Upper lobe of left lung (tissue), 6 donors: ENCODE data around the gene SEMA6A. TPM values are rescaled to one million over a fixed set of nuclear protein-coding genes. Genes with fewer than 3 reads are reported as not detected.

Source experiments
- ATAC-seq, 2 donors: fragments of 200-7000 bp; cut with Tn5 transposase; one replicate each; pipeline ENCODE4 v1.9.1; 2022; ENCODE audit warnings: mild to moderate bottlenecking in 2 of 2, moderate library complexity in 2 of 2; ENCODE audit not compliant: low FRiP score in 2 of 2
- DNase-seq, 2 donors: peaks; one replicate each; pipeline ENCODE4 v3.0.0-alpha.2; 2019 to 2020
- H3K27ac ChIP-seq, 4 donors: fragments of 200-600 bp; sonication (generic); one replicate each; pipeline ENCODE4 v1.5.1; 2016 to 2019
- H3K27me3 ChIP-seq, 4 donors: fragments of 200-600 bp; sonication (generic); one replicate each; pipeline ENCODE4 v1.5.1; 2017 to 2019
- H3K36me3 ChIP-seq, 4 donors: fragments of 200-600 bp; sonication (generic); one replicate each; pipeline ENCODE4 v1.5.1; 2016 to 2019
- H3K4me1 ChIP-seq, 4 donors: fragments of 200-600 bp; sonication (generic); one replicate each; pipeline ENCODE4 v1.5.1; 2018 to 2019
- H3K4me3 ChIP-seq, 4 donors: fragments of 200-600 bp; sonication (generic); one replicate each; pipeline ENCODE4 v1.5.1; 2017 to 2019; ENCODE audit warnings: mild to moderate bottlenecking in 2 of 4, moderate library complexity in 1 of 4
- H3K9me3 ChIP-seq, 4 donors: fragments of 200-600 bp; sonication (generic); one replicate each; pipeline ENCODE4 v1.5.1; 2018 to 2019
- CTCF ChIP-seq, 6 experiments: fragments of 450-650 bp in 4 of 6; fragments of 200-600 bp in 2 of 6; sonication (generic) in 2 of 6; IDR thresholded peaks; one replicate each; pipeline ENCODE4 v1.5.1; 2016 to 2019; ENCODE audit warnings: antibody characterized with exemption in 6 of 6
- EP300 ChIP-seq, 4 donors: sonication (generic); formaldehyde crosslinking; IDR thresholded peaks; one replicate each; pipeline ENCODE4 v1.5.1; 2017; ENCODE audit warnings: antibody characterized with exemption in 4 of 4, control low read depth in 2 of 4
- POLR2A ChIP-seq, 4 donors: fragments of 450-650 bp; IDR thresholded peaks; one replicate each; pipeline ENCODE4 v1.5.1; 2016 to 2017; ENCODE audit warnings: antibody characterized with exemption in 4 of 4, mild to moderate bottlenecking in 2 of 4
- POLR2AphosphoS5 ChIP-seq, 2 donors: sonication (generic); formaldehyde crosslinking; IDR thresholded peaks; one replicate each; pipeline ENCODE4 v1.5.1; 2017; ENCODE audit warnings: antibody characterized with exemption in 2 of 2
- WGBS, 2 donors: methylation state at CpG; one replicate each; pipeline ENCODE4 v1.1.5; 2017 to 2018; 5-methylcytosine and 5-hydroxymethylcytosine counted together
- total RNA-seq, 6 donors: library from RNA; depleted of rRNA in 4 of 6; stranded (reverse); fragments of >200 nt in 4 of 6; gene quantifications; one replicate each; pipeline versions ENCODE4 v1.1.0 to v1.2.1, GENCODE V29; 2016 to 2021
- donor health status: DM: no; HTN: no; CAD: no; lungs with moderate emphysema.
- donor health status: DM: no; HTN: yes; CAD: no; lungs with severe emphysema.

SEMA6A gene
- total RNA-seq, 6 donors from 2014 or later, result 17.1 to 66.5 (median 26.9) TPM

GRCh38 chr5:116517488-116517887 is 57.1 kb downstream of the SEMA6A start:
- whole genome bisulfite sequencing, 2 donors, result 69 to 70% methylated on average over 2 of the region's 2 CpGs
- H3K4me3 ChIP-seq, result no peak overlapping the region
- DNase-seq (no peak), ATAC-seq (no peak)
- no peaks in the 10 kb centered on the region for H3K9me3 ChIP-seq
- no peaks in the 10 kb centered on the region for H3K36me3 ChIP-seq
- no peaks in the 10 kb centered on the region for H3K27me3 ChIP-seq
- no peak overlapping the region for H3K27ac ChIP-seq
- no peak for TF ChIP-seq EP300 (IDR thresholded peaks at IDR 0.05)
- TF ChIP-seq CTCF (IDR thresholded peaks at IDR 0.05), result no peak
- no peak for TF ChIP-seq POLR2A (IDR thresholded peaks at IDR 0.05)
- no peak for TF ChIP-seq POLR2AphosphoS5 (IDR thresholded peaks at IDR 0.05)
- H3K4me1 ChIP-seq, result peaks cover 0 to 14% (median 6%) of the 10 kb centered on the region in 4 donors

- Histone ChIP-seq H3K9me3 (no peaks in the 10 kb centered on the region), H3K4me3 (no peak overlapping the region), H3K27ac (peak overlapping the region in 1 of 4 donors; percentile 15), H3K27me3 (no peaks in the 10 kb centered on the region), H3K4me1 (peaks cover 0 to 14% (median 3%) of the 10 kb centered on the region in 4 donors), H3K36me3 (no peaks in the 10 kb centered on the region)
- DNase-seq (no peak), ATAC-seq (no peak)
- WGBS, 2 donors, result 68 to 70% methylated on average over 4 of the region's 4 CpGs
- TF ChIP-seq POLR2A (IDR thresholded peaks at IDR 0.05), result no peak
- TF ChIP-seq EP300 (IDR thresholded peaks at IDR 0.05), result no peak
- TF ChIP-seq POLR2AphosphoS5 (IDR thresholded peaks at IDR 0.05), result no peak
- no peak for TF ChIP-seq CTCF (IDR thresholded peaks at IDR 0.05)
Observed at GRCh38 chr5:116516021-116516420, 58.6 kb downstream of the SEMA6A start.

- no peaks in the 10 kb centered on the region for H3K27me3 ChIP-seq
- WGBS, 2 donors, result 51 to 58% methylated on average over 2 of the region's 2 CpGs
- H3K9me3 ChIP-seq, result no peaks in the 10 kb centered on the region
- ATAC-seq, result no peak
- peaks cover 5 to 14% (median 7%) of the 10 kb centered on the region in 4 donors for H3K4me1 ChIP-seq
- H3K4me3 ChIP-seq, result no peak overlapping the region
- no peaks in the 10 kb centered on the region for H3K36me3 ChIP-seq
- DNase-seq, result no peak
- H3K27ac ChIP-seq, result no peak overlapping the region
- no peak for TF ChIP-seq EP300 (IDR thresholded peaks at IDR 0.05)
- TF ChIP-seq POLR2A (IDR thresholded peaks at IDR 0.05), result no peak
- TF ChIP-seq CTCF (IDR thresholded peaks at IDR 0.05), result no peak
- no peak for TF ChIP-seq POLR2AphosphoS5 (IDR thresholded peaks at IDR 0.05)
Observed at GRCh38 chr5:116514421-116514970, 60.1 kb downstream of the SEMA6A start.

GRCh38 chr5:116510517-116510916 is 64.1 kb downstream of the SEMA6A start:
- Histone ChIP-seq H3K4me1 (peaks cover 14 to 17% (median 16%) of the 10 kb centered on the region in 4 donors), H3K27ac (no peak overlapping the region), H3K36me3 (no peaks in the 10 kb centered on the region), H3K4me3 (no peak overlapping the region), H3K27me3 (no peaks in the 10 kb centered on the region), H3K9me3 (no peaks in the 10 kb centered on the region)
- WGBS, 2 donors, result 45% methylated on average over 1 of the region's 1 CpG
- ATAC-seq (no peak), DNase-seq (no peak)
- no peak for TF ChIP-seq CTCF (IDR thresholded peaks at IDR 0.05)
- TF ChIP-seq EP300 (IDR thresholded peaks at IDR 0.05), result no peak
- TF ChIP-seq POLR2AphosphoS5 (IDR thresholded peaks at IDR 0.05), result no peak
